OCI-LY1 (cell line): ENCODE measurements around the gene SLC22A3.
"Not testable (repeated sequence)": the region's sequence is repeated elsewhere in the genome, so short reads cannot be mapped to it uniquely, and the experiment has no call there.

Source experiments
- CTCF ChIP-seq: fragments of 200-600 bp; sonication (generic), shearing (Covaris generic); IDR thresholded peaks from 2 replicates; pipeline ENCODE4 v1.5.1; 2017; ENCODE audit warnings: mild to moderate bottlenecking, antibody characterized with exemption, low read length, moderate library complexity, mixed read lengths
- EZH2 ChIP-seq: fragments of 200-600 bp; sonication (generic), shearing (Covaris generic); IDR thresholded peaks from 2 replicates; pipeline ENCODE4 v1.8.0; 2017; ENCODE audit warnings: borderline replicate concordance, mixed run types, mild to moderate bottlenecking, antibody characterized with exemption, low read length, moderate library complexity, mixed read lengths

GRCh38 chr6:160467261-160467871 lies 119.2 kb downstream of the SLC22A3 start:
- TF ChIP-seq CTCF, EZH2: not testable (repeated sequence)
